Colonic mucosa (tissue), 4 donors: ENCODE measurements around the gene IFIT2. TPM values are rescaled to one million over a fixed set of nuclear protein-coding genes. Genes with fewer than 3 reads are reported as not detected.
A peak's percentile ranks its signal among the peaks of the same experiment; 100 is the strongest.
"Not testable (repeated sequence)": the region's sequence is repeated elsewhere in the genome, so short reads cannot be mapped to it uniquely, and the experiment has no call there.

ENCODE experiments used
- DNase-seq: peaks from one replicate; pipeline ENCODE4 v3.0.0-alpha.2; 2020
- H3K27ac ChIP-seq: fragments of 200-600 bp; one replicate; pipeline ENCODE4 v1.8.0; 2021
- H3K27me3 ChIP-seq: fragments of 200-600 bp; one replicate; pipeline ENCODE4 v1.8.0; 2021
- H3K36me3 ChIP-seq: fragments of 200-600 bp; one replicate; pipeline ENCODE4 v1.8.0; 2021
- H3K4me1 ChIP-seq: fragments of 200-600 bp; one replicate; pipeline ENCODE4 v1.8.0; 2021; ENCODE audit warnings: mild to moderate bottlenecking
- H3K4me3 ChIP-seq: fragments of 200-600 bp; one replicate; pipeline ENCODE4 v1.8.0; 2021
- H3K9ac ChIP-seq, 2 donors: one replicate each; pipeline ENCODE4 v1.7.0; 2013; ENCODE audit warnings: control low read depth in 2 of 2, low read depth in 2 of 2, low read length in 2 of 2
- H3K9me3 ChIP-seq: fragments of 200-600 bp; one replicate; pipeline ENCODE4 v1.8.0; 2021
- intact Hi-C: fragments of 100-400 bp; cut with DNase I; formaldehyde crosslinking; loops from one replicate; pipeline ENCODE4 v1.14.1; 2022
- total RNA-seq, 2 donors: library from RNA; stranded (reverse); fragmentation: NEBNext Ultra II Directional in 1 of 2; extraction: Animal tissue kit (Norgen Biotek cat#: 25700) in 1 of 2; gene quantifications; one replicate each; pipeline ENCODE4 v1.2.1, GENCODE V29; 2021
- TF ChIP-seq, protein P1 (sequence below): fragments of 200-600 bp; IDR thresholded peaks from one replicate; pipeline ENCODE4 v1.8.0; 2022; ENCODE audit warnings: antibody characterized with exemption, mild to moderate bottlenecking
- donor health status: healthy.
- donor health status: DM: no; HTN: no; CAD: no.
- donor health status: DM: no; HTN: no; CAD: no.

IFIT2 gene, protein sequence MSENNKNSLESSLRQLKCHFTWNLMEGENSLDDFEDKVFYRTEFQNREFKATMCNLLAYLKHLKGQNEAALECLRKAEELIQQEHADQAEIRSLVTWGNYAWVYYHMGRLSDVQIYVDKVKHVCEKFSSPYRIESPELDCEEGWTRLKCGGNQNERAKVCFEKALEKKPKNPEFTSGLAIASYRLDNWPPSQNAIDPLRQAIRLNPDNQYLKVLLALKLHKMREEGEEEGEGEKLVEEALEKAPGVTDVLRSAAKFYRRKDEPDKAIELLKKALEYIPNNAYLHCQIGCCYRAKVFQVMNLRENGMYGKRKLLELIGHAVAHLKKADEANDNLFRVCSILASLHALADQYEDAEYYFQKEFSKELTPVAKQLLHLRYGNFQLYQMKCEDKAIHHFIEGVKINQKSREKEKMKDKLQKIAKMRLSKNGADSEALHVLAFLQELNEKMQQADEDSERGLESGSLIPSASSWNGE
- total RNA-seq: 1 to 10 TPM; 4.8 to 7.5 TPM

DNA sequence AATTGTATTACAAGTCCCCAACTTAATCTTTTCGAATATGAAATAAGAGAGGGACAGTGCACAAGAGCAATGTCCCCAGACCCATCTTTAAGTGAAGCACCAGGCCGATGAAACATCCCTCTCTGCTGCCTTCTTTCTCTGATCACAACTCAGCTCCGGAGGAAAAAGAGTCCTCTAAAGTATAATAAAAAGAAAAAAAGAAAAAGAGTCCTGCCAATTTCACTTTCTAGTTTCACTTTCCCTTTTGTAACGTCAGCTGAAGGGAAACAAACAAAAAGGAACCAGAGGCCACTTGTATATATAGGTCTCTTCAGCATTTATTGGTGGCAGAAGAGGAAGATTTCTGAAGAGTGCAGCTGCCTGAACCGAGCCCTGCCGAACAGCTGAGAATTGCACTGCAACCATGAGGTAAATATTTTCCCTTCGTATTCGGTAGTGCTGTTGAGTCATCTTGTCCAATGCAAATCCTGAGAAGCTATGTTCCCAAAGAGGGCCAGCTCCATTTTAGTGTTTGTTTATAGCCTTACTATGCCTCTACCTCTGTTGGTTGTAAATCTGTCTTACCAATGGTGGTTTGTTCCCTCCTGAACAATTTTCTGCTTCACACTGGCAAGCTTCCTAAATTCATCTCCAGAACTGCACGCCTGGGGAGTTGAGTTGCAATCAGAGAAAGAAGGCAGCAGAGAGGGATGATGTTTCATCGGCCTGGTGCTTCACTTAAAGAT, at the start of gene IFIT2:
Gene IFIT2 (plus strand): TSS at position 326 of the 725 bp plus-strand sequence. CDS start 78 bp downstream, at position 404.
- H3K4me3 ChIP-seq: peak within 1 kb of the TSS; percentile 35
- no peaks in the 10 kb centered on the region for H3K4me1 ChIP-seq
- no peaks in the 10 kb centered on the region for H3K36me3 ChIP-seq
- peak; percentile 53 for DNase-seq
- H3K27ac ChIP-seq: peak within 1 kb of the TSS; percentile 81
- peak within 1 kb of the TSS; percentile 54 to 75 for H3K9ac ChIP-seq
- TF ChIP-seq, protein P1, sequence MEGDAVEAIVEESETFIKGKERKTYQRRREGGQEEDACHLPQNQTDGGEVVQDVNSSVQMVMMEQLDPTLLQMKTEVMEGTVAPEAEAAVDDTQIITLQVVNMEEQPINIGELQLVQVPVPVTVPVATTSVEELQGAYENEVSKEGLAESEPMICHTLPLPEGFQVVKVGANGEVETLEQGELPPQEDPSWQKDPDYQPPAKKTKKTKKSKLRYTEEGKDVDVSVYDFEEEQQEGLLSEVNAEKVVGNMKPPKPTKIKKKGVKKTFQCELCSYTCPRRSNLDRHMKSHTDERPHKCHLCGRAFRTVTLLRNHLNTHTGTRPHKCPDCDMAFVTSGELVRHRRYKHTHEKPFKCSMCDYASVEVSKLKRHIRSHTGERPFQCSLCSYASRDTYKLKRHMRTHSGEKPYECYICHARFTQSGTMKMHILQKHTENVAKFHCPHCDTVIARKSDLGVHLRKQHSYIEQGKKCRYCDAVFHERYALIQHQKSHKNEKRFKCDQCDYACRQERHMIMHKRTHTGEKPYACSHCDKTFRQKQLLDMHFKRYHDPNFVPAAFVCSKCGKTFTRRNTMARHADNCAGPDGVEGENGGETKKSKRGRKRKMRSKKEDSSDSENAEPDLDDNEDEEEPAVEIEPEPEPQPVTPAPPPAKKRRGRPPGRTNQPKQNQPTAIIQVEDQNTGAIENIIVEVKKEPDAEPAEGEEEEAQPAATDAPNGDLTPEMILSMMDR: no peak
- intact Hi-C loops: no loop called here
- no peaks in the 10 kb centered on the region for H3K9me3 ChIP-seq
- H3K27me3 ChIP-seq: no peaks in the 10 kb centered on the region

DNA sequence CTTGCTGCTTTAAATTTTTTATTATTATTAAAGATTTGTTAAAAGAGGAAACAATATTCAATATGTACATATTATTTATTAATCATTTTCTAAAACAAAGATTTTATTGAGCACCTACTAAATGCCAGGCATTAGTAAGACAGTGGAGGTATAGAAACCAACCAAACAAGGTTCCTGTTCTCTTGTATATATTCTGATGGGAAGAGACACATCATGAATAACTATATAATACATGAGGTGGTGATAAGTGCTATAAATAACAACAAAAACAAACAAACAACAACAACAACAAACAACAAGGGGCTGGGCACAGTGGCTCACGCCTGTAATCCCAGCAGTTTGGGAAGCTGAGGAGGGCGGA, 49.6 kb upstream of the IFIT2 start:
- Histone ChIP-seq H3K4me3 (peak overlapping the region; percentile 66), H3K27ac (no peak overlapping the region), H3K36me3 (no peaks in the 10 kb centered on the region), H3K27me3 (no peaks in the 10 kb centered on the region), H3K4me1 (peaks cover 6% of the 10 kb centered on the region), H3K9me3 (no peaks in the 10 kb centered on the region), H3K9ac (no peak overlapping the region)
- no peak for DNase-seq
- TF ChIP-seq, protein P1: no peak
- intact Hi-C loops: no loop called here

DNA sequence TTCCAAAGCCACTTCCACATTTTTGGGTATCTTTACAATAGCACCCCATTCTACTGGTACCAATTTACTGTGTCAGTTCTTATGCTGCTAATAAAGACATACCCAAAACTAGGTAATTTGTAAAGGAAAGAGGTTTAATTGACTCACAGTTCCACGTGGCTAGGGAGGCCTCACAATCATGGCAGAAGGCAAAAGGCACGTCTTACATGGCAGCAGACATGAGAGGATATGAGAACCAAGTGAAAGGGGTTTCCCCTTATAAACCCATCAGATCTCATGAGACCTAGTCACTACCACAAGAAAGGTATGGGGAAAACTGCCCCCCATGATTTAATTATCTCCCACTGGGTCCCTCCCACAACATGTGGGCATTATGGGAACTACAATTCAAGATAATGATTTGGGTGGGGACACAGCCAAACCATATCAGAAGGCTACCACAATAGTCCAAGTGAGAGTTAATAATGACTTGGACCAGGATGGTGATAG, 46.7 kb upstream of the IFIT2 start:
- H3K36me3 ChIP-seq, H3K27me3 ChIP-seq, H3K27ac ChIP-seq, H3K4me1 ChIP-seq, DNase-seq, H3K9ac ChIP-seq, H3K9me3 ChIP-seq, intact Hi-C loops, H3K4me3 ChIP-seq: not testable (repeated sequence)

DNA sequence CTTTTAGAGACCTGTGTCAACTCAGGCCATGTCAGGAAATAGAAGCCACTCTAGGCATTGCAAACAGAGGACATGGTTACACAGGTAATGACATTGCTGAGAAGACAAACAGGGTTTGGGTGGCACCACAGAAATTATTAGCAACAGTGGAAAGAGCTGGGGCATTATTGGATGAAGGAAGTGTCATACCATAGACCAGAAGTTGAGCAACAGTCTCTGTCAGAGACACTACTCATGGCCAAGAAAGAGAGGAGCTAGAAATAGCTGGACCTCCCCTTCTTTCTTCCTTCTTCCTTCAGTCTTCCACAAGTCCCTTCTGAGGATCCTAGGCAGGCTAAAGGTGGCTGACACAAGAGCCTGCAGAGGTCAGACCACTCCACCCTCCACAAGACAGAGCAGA, 46.1 kb upstream of the IFIT2 start:
- no peak for DNase-seq
- H3K27ac ChIP-seq: no peak overlapping the region
- H3K9me3 ChIP-seq: no peaks in the 10 kb centered on the region
- intact Hi-C loops: no loop called here
- peaks cover 2% of the 10 kb centered on the region for H3K4me1 ChIP-seq
- no peaks in the 10 kb centered on the region for H3K27me3 ChIP-seq
- H3K36me3 ChIP-seq: no peaks in the 10 kb centered on the region
- no peak overlapping the region for H3K9ac ChIP-seq
- no peak overlapping the region for H3K4me3 ChIP-seq
- TF ChIP-seq, protein P1: no peak

DNA sequence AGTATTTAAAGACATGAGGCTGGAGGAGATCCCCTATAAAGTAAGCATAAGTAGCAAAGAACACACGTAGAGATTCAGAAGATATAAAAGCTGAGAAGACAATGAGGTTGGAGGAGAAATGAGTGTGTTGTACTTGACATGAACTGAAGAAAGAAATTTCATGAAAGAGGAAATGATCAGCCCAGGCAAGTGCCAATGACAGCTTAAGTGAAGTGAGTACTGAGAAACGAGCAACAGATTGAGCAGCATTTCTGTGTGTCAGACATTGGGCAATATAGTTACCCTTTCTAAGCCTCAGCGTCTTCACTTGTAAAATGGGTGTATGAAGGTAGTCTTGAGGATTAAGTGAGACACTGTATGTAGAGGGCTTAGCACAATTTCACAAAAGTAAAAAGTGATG, 45.5 kb upstream of the IFIT2 start:
- no peaks in the 10 kb centered on the region for H3K4me1 ChIP-seq
- TF ChIP-seq, protein P1: no peak
- H3K4me3 ChIP-seq: no peak overlapping the region
- no peaks in the 10 kb centered on the region for H3K36me3 ChIP-seq
- no peaks in the 10 kb centered on the region for H3K9me3 ChIP-seq
- no peak overlapping the region for H3K9ac ChIP-seq
- H3K27me3 ChIP-seq: no peaks in the 10 kb centered on the region
- no peak overlapping the region for H3K27ac ChIP-seq
- intact Hi-C loops: no loop called here
- no peak for DNase-seq
